H9 (cell line): ENCODE data around the gene APOC1. TPM values are rescaled to one million over a fixed set of nuclear protein-coding genes. Genes with fewer than 3 reads are reported as not detected.

ENCODE experiments used
- DNase-seq: peaks from one replicate; pipeline ENCODE4 v3.0.0-alpha.2; 2017
- H2AFZ ChIP-seq: one replicate; pipeline ENCODE4 v1.6.1; 2013; ENCODE audit warnings: mild to moderate bottlenecking, low read length, control low read depth, moderate library complexity
- H2AK5ac ChIP-seq: 2 replicates; pipeline ENCODE4 v1.6.1; 2013; ENCODE audit warnings: low read length, control low read depth, mixed read lengths; ENCODE audit not compliant: insufficient read length
- H2BK120ac ChIP-seq: one replicate; pipeline ENCODE4 v1.6.1; 2013; ENCODE audit warnings: low read depth, mild to moderate bottlenecking, low read length, control low read depth, inconsistent platforms; ENCODE audit not compliant: poor library complexity, severe bottlenecking
- H2BK12ac ChIP-seq: 2 replicates; pipeline ENCODE4 v1.6.1; 2013; ENCODE audit warnings: low read length, control low read depth, mixed read lengths, low read depth; ENCODE audit not compliant: insufficient read length
- H2BK15ac ChIP-seq: 2 replicates; pipeline ENCODE4 v1.6.1; 2013; ENCODE audit warnings: low read depth, low read length, control low read depth
- H2BK20ac ChIP-seq: one replicate; pipeline ENCODE4 v1.6.1; 2013; ENCODE audit warnings: low read depth, mild to moderate bottlenecking, low read length, control low read depth, inconsistent platforms; ENCODE audit not compliant: poor library complexity, severe bottlenecking
- H2BK5ac ChIP-seq: 2 replicates; pipeline ENCODE4 v1.6.1; 2013; ENCODE audit warnings: low read length, control low read depth, mixed read lengths; ENCODE audit not compliant: insufficient read length
- H3K14ac ChIP-seq: 2 replicates; pipeline ENCODE4 v1.6.1; 2013; ENCODE audit warnings: low read length, control low read depth; ENCODE audit not compliant: insufficient read depth
- H3K18ac ChIP-seq: 2 replicates; pipeline ENCODE4 v1.6.1; 2013; ENCODE audit warnings: low read depth, mild to moderate bottlenecking, mixed read lengths, low read length, control low read depth; ENCODE audit not compliant: insufficient read length
- H3K23ac ChIP-seq: 2 replicates; pipeline ENCODE4 v1.6.1; 2013; ENCODE audit warnings: low read length, control low read depth, mixed read lengths, low read depth; ENCODE audit not compliant: insufficient read length
- H3K23me2 ChIP-seq: 2 replicates; pipeline ENCODE4 v1.6.1; 2013; ENCODE audit warnings: low read depth, mild to moderate bottlenecking, mixed read lengths, low read length, control low read depth; ENCODE audit not compliant: insufficient read length, poor library complexity, severe bottlenecking
- H3K27ac ChIP-seq: 2 replicates; pipeline ENCODE4 v1.5.1; 2013; ENCODE audit warnings: low read length, control low read depth, mixed read lengths, low read depth; ENCODE audit not compliant: insufficient read length
- H3K27me3 ChIP-seq: 2 replicates; pipeline ENCODE4 v1.6.1; 2013; ENCODE audit warnings: low read length, control low read depth, inconsistent platforms; ENCODE audit not compliant: insufficient read depth
- H3K4ac ChIP-seq: 2 replicates; pipeline ENCODE4 v1.6.1; 2013; ENCODE audit warnings: low read depth, mild to moderate bottlenecking, control low read depth, inconsistent platforms, low read length, moderate library complexity
- H3K4me1 ChIP-seq: 2 replicates; pipeline ENCODE4 v1.6.1; 2013; ENCODE audit warnings: low read length, control low read depth, inconsistent platforms; ENCODE audit not compliant: insufficient read depth
- H3K4me2 ChIP-seq: 2 replicates; pipeline ENCODE4 v1.6.1; 2013; ENCODE audit warnings: low read length, control low read depth, mixed read lengths; ENCODE audit not compliant: insufficient read length, insufficient read depth
- H3K56ac ChIP-seq: 2 replicates; pipeline ENCODE4 v1.6.1; 2013; ENCODE audit warnings: low read depth, mild to moderate bottlenecking, mixed read lengths, low read length, control low read depth; ENCODE audit not compliant: insufficient read length
- H3K79me1 ChIP-seq: 2 replicates; pipeline ENCODE4 v1.6.1; 2013; ENCODE audit warnings: low read depth, mild to moderate bottlenecking, moderate library complexity, low read length, control low read depth, inconsistent platforms; ENCODE audit not compliant: insufficient read depth, poor library complexity, severe bottlenecking
- H3K79me2 ChIP-seq: 2 replicates; pipeline ENCODE4 v1.6.1; 2013; ENCODE audit warnings: low read length, control low read depth, inconsistent platforms; ENCODE audit not compliant: insufficient read depth
- H3K9ac ChIP-seq: 2 replicates; pipeline ENCODE4 v1.6.1; 2013; ENCODE audit warnings: low read length, control low read depth, mixed read lengths; ENCODE audit not compliant: insufficient read length; ENCODE audit errors: extremely low read depth
- H3K9me3 ChIP-seq: one replicate; pipeline ENCODE4 v1.6.1; 2013; ENCODE audit warnings: low read depth, low read length, inconsistent platforms; ENCODE audit not compliant: control insufficient read depth
- H3T11ph ChIP-seq: one replicate; pipeline ENCODE4 v1.6.1; 2013; ENCODE audit warnings: mild to moderate bottlenecking, low read length, control low read depth, inconsistent platforms
- H4K20me1 ChIP-seq: one replicate; pipeline ENCODE4 v1.6.1; 2013; ENCODE audit not compliant: control insufficient read depth, insufficient read length, insufficient read depth
- H4K5ac ChIP-seq: 2 replicates; pipeline ENCODE4 v1.6.1; 2013; ENCODE audit warnings: low read depth, mild to moderate bottlenecking, mixed read lengths, low read length, control low read depth; ENCODE audit not compliant: insufficient read length
- H4K8ac ChIP-seq: replicated peaks from 2 replicates; pipeline ENCODE4 v1.6.1; 2013; ENCODE audit warnings: low read length, control low read depth, mixed read lengths, low read depth; ENCODE audit not compliant: insufficient read length
- H4K91ac ChIP-seq: 2 replicates; pipeline ENCODE4 v1.6.1; 2013; ENCODE audit warnings: low read depth, mild to moderate bottlenecking, moderate library complexity, mixed read lengths, low read length, control low read depth; ENCODE audit not compliant: insufficient read length
- H3K27ac Mint-ChIP-seq, 3 experiments: 2 replicates in 2 of 3; 3 replicates in 1 of 3; pipeline ENCODE4 v1.8.0; 2020 to 2021; ENCODE audit warnings: mixed read lengths in 3 of 3, mild to moderate bottlenecking in 1 of 3, moderate library complexity in 1 of 3
- H3K27me3 Mint-ChIP-seq: 2 replicates; pipeline ENCODE4 v1.8.0; 2021; ENCODE audit warnings: low read depth, mild to moderate bottlenecking, moderate library complexity, mixed read lengths
- H3K36me3 Mint-ChIP-seq, 3 experiments: 2 replicates in 2 of 3; 3 replicates in 1 of 3; pipeline ENCODE4 v1.8.0; 2020 to 2021; ENCODE audit warnings: low read depth in 3 of 3, mixed read lengths in 3 of 3; ENCODE audit not compliant: insufficient read depth in 1 of 3
- H3K4me1 Mint-ChIP-seq, 2 experiments: 2 replicates each; pipeline ENCODE4 v1.8.0; 2020; ENCODE audit warnings: mixed read lengths in 2 of 2
- H3K4me3 Mint-ChIP-seq, 2 experiments: 2 replicates in 1 of 2; 3 replicates in 1 of 2; pipeline ENCODE4 v1.8.0; 2020 to 2021; ENCODE audit warnings: mild to moderate bottlenecking in 2 of 2, mixed read lengths in 2 of 2, moderate library complexity in 1 of 2
- H3K9me3 Mint-ChIP-seq, 2 experiments: 2 replicates in 1 of 2; 3 replicates in 1 of 2; pipeline ENCODE4 v1.8.0; 2020; ENCODE audit warnings: mild to moderate bottlenecking in 2 of 2, mixed read lengths in 2 of 2, moderate library complexity in 1 of 2
- CTCF ChIP-seq: fragments of 200-600 bp; sonication (generic); conservative IDR thresholded peaks from 3 replicates; pipeline ENCODE4 v1.8.0; 2021; ENCODE audit warnings: antibody characterized with exemption, mild to moderate bottlenecking
- WGBS: extraction: QIAGEN DNeasy Blood & Tissue Kit; methylation state at CpG from one replicate; pipeline ENCODE4 v1.1.7; 2013; ENCODE audit warnings: missing lambda C conversion rate, low lambda C conversion rate, mixed read lengths; ENCODE audit not compliant: insufficient read length; ENCODE audit errors: extremely low coverage; 5-methylcytosine and 5-hydroxymethylcytosine counted together
- total RNA-seq: library from RNA; stranded (reverse); gene quantifications from 2 replicates; pipeline ENCODE4 v1.2.1, GENCODE V29; 2021

Gene APOC1
- total RNA-seq, 1 experiment from 2014 or later, result 78.1 TPM

DNA sequence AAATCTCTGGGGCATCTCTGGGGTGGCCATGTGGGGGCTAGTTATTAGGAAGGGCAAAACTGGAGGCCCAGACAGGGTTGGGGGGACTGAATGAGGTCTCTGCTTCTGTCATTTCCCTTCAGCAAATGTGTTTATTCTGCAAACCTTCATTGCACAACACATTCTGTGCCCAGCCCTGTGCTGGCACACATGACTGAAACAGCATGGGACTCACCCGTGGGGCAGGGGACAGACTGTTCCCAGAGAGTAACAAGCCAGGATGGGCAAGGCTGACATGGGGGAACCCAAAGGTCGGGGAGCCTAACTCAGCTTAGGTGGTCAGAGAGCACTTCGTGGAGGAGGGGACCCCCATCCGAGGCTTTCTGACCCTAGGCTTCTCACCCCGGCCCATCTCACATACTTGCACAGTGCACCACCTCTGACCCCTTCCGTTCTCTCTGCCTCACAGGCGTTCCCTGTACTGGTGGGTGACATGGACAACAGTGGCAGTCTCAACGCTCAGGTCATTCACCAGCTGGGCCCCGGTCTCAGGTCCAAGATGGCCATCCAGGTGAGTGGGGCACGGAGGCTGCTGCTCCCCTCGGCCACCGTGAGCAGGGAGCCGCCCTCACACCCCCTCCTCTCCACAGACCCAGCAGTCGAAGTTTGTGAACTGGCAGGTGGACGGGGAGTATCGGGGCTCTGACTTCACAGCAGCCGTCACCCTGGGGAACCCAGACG is 20.9 kb upstream of the APOC1 start:
- H3K27me3 Mint-ChIP-seq, result no peaks in the 10 kb centered on the region; the same call in 1 of the 2 replicates
- TF ChIP-seq CTCF, result no peak
- no peak overlapping the region for H2BK20ac ChIP-seq
- no peak overlapping the region for H3K4ac ChIP-seq
- H3K14ac ChIP-seq, result no peak overlapping the region
- peaks cover 6% of the 10 kb centered on the region for H3K23me2 ChIP-seq
- H3K79me2 ChIP-seq, result peaks cover 12% of the 10 kb centered on the region
- H2AK5ac ChIP-seq, result no peak overlapping the region
- no peak overlapping the region for H3K56ac ChIP-seq
- H3K4me1 ChIP-seq, result peaks cover 6% of the 10 kb centered on the region; the same call in 1 of the 2 replicates
- DNase-seq, result no peak
- H3K4me2 ChIP-seq, result no peak overlapping the region
- H3T11ph ChIP-seq, result no peak overlapping the region
- no peak overlapping the region for H3K9ac ChIP-seq
- WGBS, result no CpG with 5 or more reads among the region's 18 CpGs
- H3K36me3 Mint-ChIP-seq, result peaks cover 54 to 74% (median 71%) of the 10 kb centered on the region in 3 experiments; a peak in 6 of 7 replicates
- no peaks in the 10 kb centered on the region for H3K9me3 ChIP-seq
- H2BK5ac ChIP-seq, result no peak overlapping the region
- H3K4me3 Mint-ChIP-seq, result peak overlapping the region; percentile 81 to 97; a peak in 4 of 5 replicates
- H2BK12ac ChIP-seq, result no peak overlapping the region
- peaks cover 3% of the 10 kb centered on the region for H4K20me1 ChIP-seq
- no peak overlapping the region for H2BK15ac ChIP-seq
- H2AFZ ChIP-seq, result no peak overlapping the region
- no peak overlapping the region for H4K91ac ChIP-seq
- no peak overlapping the region for H3K23ac ChIP-seq
- no peak overlapping the region for H2BK120ac ChIP-seq
- peak overlapping the region in 1 of 3 experiments; percentile 64; a peak in 2 of 7 replicates for H3K27ac Mint-ChIP-seq
- H3K27ac ChIP-seq, result no peak overlapping the region
- H3K4me1 Mint-ChIP-seq, result peaks cover 3 to 23% of the 10 kb centered on the region in 2 experiments
- peaks cover 15% of the 10 kb centered on the region for H3K79me1 ChIP-seq
- H3K27me3 ChIP-seq, result no peaks in the 10 kb centered on the region
- no peaks in the 10 kb centered on the region for H3K9me3 Mint-ChIP-seq
- no peak overlapping the region for H4K8ac ChIP-seq
- no peak overlapping the region for H3K18ac ChIP-seq
- H4K5ac ChIP-seq, result no peak overlapping the region
